ENCODE data around the gene KCNIP4. TPM values are rescaled to one million over a fixed set of nuclear protein-coding genes. Genes with fewer than 3 reads are reported as not detected.

Gene KCNIP4
- total and polyA plus RNA-seq, 12 donors: 0.44 to 4.1 (median 1.6) TPM

DNA sequence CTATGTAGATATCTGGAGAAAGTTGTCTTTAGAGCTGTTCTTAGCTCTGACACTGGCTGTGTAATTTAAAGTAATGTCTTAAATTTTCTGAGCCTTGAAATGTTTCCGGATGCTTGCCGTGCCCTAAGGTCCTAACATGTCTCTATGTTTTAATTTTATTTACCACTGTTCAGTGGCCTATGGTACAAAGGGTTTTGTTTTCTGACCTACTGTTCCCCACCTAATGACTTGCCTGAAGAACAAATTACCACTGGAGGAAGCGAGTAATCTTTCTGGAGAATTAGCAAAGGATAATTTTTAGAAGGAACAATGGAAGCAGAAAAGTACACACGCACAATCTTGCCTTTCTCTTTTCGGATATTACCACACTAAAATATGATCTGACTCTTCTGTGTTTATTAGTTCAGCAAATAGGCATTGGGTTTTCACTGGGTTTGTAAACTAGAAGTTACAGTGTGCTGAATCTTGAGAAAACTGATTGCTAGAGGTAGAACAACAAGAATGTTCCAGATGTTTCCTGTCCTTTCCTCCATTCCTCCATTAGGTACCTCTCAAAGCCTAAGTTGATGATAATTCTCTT lies 812.4 kb downstream of the KCNIP4 start:
- 68 to 82% (median 71%) methylated on average over 5 of the region's 5 CpGs for WGBS, 4 donors
- H3K9me3 ChIP-seq (replicated peaks in 1 of 3): no peaks in the 10 kb centered on the region
- intact Hi-C loops (cut with DNase I): loop anchor here in 1 of 2 donors (10.0 kb wide), 1 partner anchor 361 kb away; no protein-coding TSS in a partner anchor

DNA sequence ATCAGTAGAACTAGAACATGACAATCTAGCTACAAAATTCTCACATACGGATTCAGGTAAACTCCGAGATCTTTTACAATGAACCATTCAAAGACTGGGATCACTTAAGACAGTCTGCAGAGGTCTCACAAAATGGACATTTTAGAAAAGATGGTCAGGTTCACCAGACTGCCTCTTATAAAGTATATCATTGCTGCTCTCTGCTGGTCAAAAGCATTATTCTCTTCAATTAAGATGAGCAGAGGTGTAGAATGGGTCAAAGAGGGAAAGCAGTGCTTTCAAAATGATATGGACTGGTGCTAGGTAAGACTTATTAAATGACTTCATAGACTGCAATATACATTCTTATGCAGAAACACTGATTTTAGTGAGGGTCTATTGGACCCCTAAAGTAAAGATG lies 813.6 kb downstream of the KCNIP4 start:
- H3K36me3 ChIP-seq (replicated peaks in 1 of 2): no peaks in the 10 kb centered on the region
- H3K4me3 ChIP-seq: no peak overlapping the region
- no peaks in the 10 kb centered on the region for H3K27me3 ChIP-seq
- DNase-seq: no peak
- 52 to 80% (median 70%) methylated on average over 2 of the region's 2 CpGs for WGBS, 4 donors
- no peaks in the 10 kb centered on the region for H3K4me1 ChIP-seq (replicated peaks in 1 of 2)
- intact Hi-C loops (cut with DNase I): loop anchor here in 1 of 2 donors (10.0 kb wide), 1 partner anchor 360 kb away; no protein-coding TSS in a partner anchor
- no peaks in the 10 kb centered on the region for H3K9me3 ChIP-seq (replicated peaks in 1 of 3)
- H3K27ac ChIP-seq: no peak overlapping the region
- TF ChIP-seq, protein P1, sequence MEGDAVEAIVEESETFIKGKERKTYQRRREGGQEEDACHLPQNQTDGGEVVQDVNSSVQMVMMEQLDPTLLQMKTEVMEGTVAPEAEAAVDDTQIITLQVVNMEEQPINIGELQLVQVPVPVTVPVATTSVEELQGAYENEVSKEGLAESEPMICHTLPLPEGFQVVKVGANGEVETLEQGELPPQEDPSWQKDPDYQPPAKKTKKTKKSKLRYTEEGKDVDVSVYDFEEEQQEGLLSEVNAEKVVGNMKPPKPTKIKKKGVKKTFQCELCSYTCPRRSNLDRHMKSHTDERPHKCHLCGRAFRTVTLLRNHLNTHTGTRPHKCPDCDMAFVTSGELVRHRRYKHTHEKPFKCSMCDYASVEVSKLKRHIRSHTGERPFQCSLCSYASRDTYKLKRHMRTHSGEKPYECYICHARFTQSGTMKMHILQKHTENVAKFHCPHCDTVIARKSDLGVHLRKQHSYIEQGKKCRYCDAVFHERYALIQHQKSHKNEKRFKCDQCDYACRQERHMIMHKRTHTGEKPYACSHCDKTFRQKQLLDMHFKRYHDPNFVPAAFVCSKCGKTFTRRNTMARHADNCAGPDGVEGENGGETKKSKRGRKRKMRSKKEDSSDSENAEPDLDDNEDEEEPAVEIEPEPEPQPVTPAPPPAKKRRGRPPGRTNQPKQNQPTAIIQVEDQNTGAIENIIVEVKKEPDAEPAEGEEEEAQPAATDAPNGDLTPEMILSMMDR (IDR thresholded peaks at IDR 0.05): peak in 3 of 6 experiments; percentile 13 to 31 (median 25)
- no peak for TF ChIP-seq POLR2A (IDR thresholded peaks at IDR 0.05)

More for the DNA sequence above, 812.4 kb downstream of the KCNIP4 start:
- Histone ChIP-seq H3K36me3 (replicated peaks in 1 of 2) (no peaks in the 10 kb centered on the region), H3K4me1 (replicated peaks in 1 of 2) (no peaks in the 10 kb centered on the region), H3K4me3 (no peak overlapping the region), H3K27ac (no peak overlapping the region), H3K27me3 (no peaks in the 10 kb centered on the region)
- DNase-seq: no peak
- TF ChIP-seq, protein P1 (IDR thresholded peaks at IDR 0.05): no peak
- no peak for TF ChIP-seq POLR2A (IDR thresholded peaks at IDR 0.05)

DNA sequence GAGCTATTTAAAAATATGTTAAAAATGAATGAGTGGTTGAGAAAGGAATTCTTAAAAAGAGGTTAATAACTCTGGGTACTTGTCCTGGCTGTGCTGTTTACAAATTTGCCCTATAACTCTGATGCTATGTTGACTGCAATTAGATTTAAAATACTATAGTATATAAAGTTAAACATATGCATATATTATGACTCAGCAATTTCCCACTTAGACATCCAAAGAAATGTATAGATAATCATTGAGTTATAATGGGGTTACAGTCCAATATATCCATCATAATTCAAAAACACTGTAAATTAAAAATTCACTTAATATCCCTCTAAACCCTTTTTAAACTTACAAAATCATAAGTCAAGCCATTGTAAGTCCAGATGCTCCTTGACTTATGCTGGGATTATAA lies 818.0 kb downstream of the KCNIP4 start:
- Histone ChIP-seq H3K36me3 (replicated peaks in 1 of 2) (no peaks in the 10 kb centered on the region), H3K27me3 (no peaks in the 10 kb centered on the region), H3K27ac (no peak overlapping the region), H3K9me3 (replicated peaks in 1 of 3) (no peaks in the 10 kb centered on the region), H3K4me1 (replicated peaks in 1 of 2) (no peaks in the 10 kb centered on the region), H3K4me3 (no peak overlapping the region)
- no peak for DNase-seq
- intact Hi-C loops (cut with DNase I): loop anchor here in 1 of 2 donors (10.0 kb wide), 1 partner anchor 356 kb away; no protein-coding TSS in a partner anchor
- TF ChIP-seq, protein P1 (IDR thresholded peaks at IDR 0.05): no peak
- no peak for TF ChIP-seq POLR2A (IDR thresholded peaks at IDR 0.05)

DNA sequence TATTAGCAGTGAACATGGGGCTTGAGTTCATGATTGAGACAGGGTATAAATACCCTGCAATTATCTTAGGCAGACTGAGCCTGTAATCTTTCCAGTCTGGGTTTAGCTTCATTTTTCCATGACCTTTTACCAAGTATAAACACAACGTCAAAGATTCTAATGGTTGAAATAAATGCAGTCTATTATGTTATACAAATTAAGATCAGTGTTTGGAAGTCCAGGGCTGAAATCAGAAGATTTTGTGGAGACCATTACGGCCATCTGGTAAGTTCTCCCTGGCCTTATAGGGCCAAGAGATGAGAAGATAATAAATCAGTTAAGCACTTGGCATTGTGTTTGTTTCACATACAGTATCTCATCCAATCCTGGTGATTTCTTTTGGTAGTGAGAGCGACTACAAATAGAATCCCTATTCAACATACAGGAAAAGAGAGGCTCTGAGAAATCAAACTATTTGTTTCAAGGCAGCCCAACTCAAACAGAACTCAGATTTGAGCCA lies 822.5 kb downstream of the KCNIP4 start:
- no peaks in the 10 kb centered on the region for H3K36me3 ChIP-seq (replicated peaks in 1 of 2)
- H3K27ac ChIP-seq: no peak overlapping the region
- DNase-seq: no peak
- no peak overlapping the region for H3K4me3 ChIP-seq
- no peaks in the 10 kb centered on the region for H3K9me3 ChIP-seq (replicated peaks in 1 of 3)
- WGBS, 4 donors: 52 to 73% (median 65%) methylated on average over 3 of the region's 3 CpGs
- H3K27me3 ChIP-seq: no peaks in the 10 kb centered on the region
- intact Hi-C loops (cut with DNase I): no loop called here
- H3K4me1 ChIP-seq (replicated peaks in 1 of 2): no peaks in the 10 kb centered on the region
- no peak for TF ChIP-seq POLR2A (IDR thresholded peaks at IDR 0.05)
- TF ChIP-seq, protein P1 (IDR thresholded peaks at IDR 0.05): no peak
